Suprapubic skin (tissue), 3 donors: Measurements from ENCODE around the gene MON1A.

ENCODE experiments used
- CTCF ChIP-seq, 2 donors: fragments of 200-600 bp in 1 of 2; fragments of 450-650 bp in 1 of 2; sonication (generic) in 1 of 2; IDR thresholded peaks; one replicate each; pipeline ENCODE4 v1.5.1; 2016 to 2019; ENCODE audit warnings: antibody characterized with exemption in 2 of 2, mild to moderate bottlenecking in 1 of 2, moderate library complexity in 1 of 2
- EP300 ChIP-seq: sonication (generic); formaldehyde crosslinking; IDR thresholded peaks from one replicate; pipeline ENCODE4 v1.6.1; 2017; ENCODE audit warnings: antibody characterized with exemption
- POLR2A ChIP-seq, 2 donors: fragments of 450-650 bp; IDR thresholded peaks; one replicate each; pipeline ENCODE4 v1.6.1; 2017; ENCODE audit warnings: antibody characterized with exemption in 2 of 2, mild to moderate bottlenecking in 2 of 2, moderate library complexity in 2 of 2

GRCh38 chr3:49908373-49909199 is 21.0 kb downstream of the MON1A start:
- TF ChIP-seq CTCF (IDR thresholded peaks at IDR 0.05): no peak
- no peak for TF ChIP-seq POLR2A (IDR thresholded peaks at IDR 0.05)
- TF ChIP-seq EP300: no peak
